HCT116 (cell line): ENCODE results near the gene CRHR1. TPM values are rescaled to one million over a fixed set of nuclear protein-coding genes. Genes with fewer than 3 reads are reported as not detected.

Source experiments
- ATAC-seq: fragments of 200-7000 bp; cut with Tn5 transposase; 2 replicates; pipeline ENCODE4 v1.9.1; 2020; ENCODE audit warnings: mild to moderate bottlenecking, moderate library complexity
- BruUV-seq: library from RNA; stranded (reverse); fragments of 400-500 nt; replicated peaks from 2 replicates; lab custom pipeline; 2021; lab: Mats Ljungman, UMichigan
- CTCF ChIA-PET: fragments of 300-600 bp; sonication (Branson Sonifier 250); formaldehyde crosslinking; loops from one replicate; lab custom pipeline; 2021; ENCODE audit warnings: antibody characterized with exemption; lab: Charles Lee
- POLR2A ChIA-PET: fragments of 300-600, 350-600 bp; sonication (Branson Sonifier 250); formaldehyde crosslinking; loops from one replicate; lab custom pipeline; 2021; ENCODE audit warnings: antibody characterized with exemption; lab: Charles Lee
- RAD21 ChIA-PET, 2 experiments: fragments of 300-600 bp; sonication (Branson Sonifier 250); formaldehyde crosslinking; loops; one replicate each; lab custom pipeline; 2023; ENCODE audit warnings: low total read pairs in 2 of 2; ENCODE audit not compliant: uncharacterized antibody in 2 of 2, unreplicated experiment in 2 of 2, low non-redundant PET in 1 of 2; lab: Charles Lee
- DNase-seq: peaks from one replicate; pipeline ENCODE4 v3.0.0-alpha.2; 2010; ENCODE audit warnings: low read depth, low spot score
- H2AFZ ChIP-seq: fragments of 200-600 bp; shearing (Covaris generic), sonication (generic); 2 replicates; pipeline ENCODE4 v1.6.1; 2017; ENCODE audit warnings: low read depth, mixed run types, mixed read lengths, antibody characterized with exemption, low read length; ENCODE audit not compliant: poor library complexity, severe bottlenecking
- H3K27ac ChIP-seq: 2 replicates; pipeline ENCODE4 v1.5.1; 2012; ENCODE audit warnings: low read depth, low read length
- H3K27me3 ChIP-seq: fragments of 200-600 bp; sonication (generic); 2 replicates; pipeline ENCODE4 v1.6.1; 2016; ENCODE audit warnings: mixed run types, low read length, mixed read lengths; ENCODE audit not compliant: insufficient read depth
- H3K36me3 ChIP-seq, 2 experiments: fragments of 200-500 bp in 1 of 2; fragments of 200-600 bp in 1 of 2; sonication (Bioruptor generic) in 1 of 2; sonication (generic) in 1 of 2; 2 replicates each; pipeline versions ENCODE4 v1.5.1 to v1.6.1; 2014 to 2016; ENCODE audit warnings: low read length in 2 of 2, inconsistent platforms in 1 of 2, mixed read lengths in 1 of 2, mixed run types in 1 of 2; ENCODE audit not compliant: insufficient read depth in 2 of 2, control insufficient read depth in 1 of 2
- H3K4me1 ChIP-seq, 2 experiments: fragments of 200-600 bp in 1 of 2; sonication (generic) in 1 of 2; 2 replicates each; pipeline versions ENCODE4 v1.5.1 to v1.6.1; 2012 to 2017; ENCODE audit warnings: low read length in 2 of 2, inconsistent platforms in 1 of 2, mild to moderate bottlenecking in 1 of 2, mixed read lengths in 1 of 2, mixed run types in 1 of 2, moderate library complexity in 1 of 2; ENCODE audit not compliant: insufficient read depth in 2 of 2, control insufficient read depth in 1 of 2
- H3K4me2 ChIP-seq: fragments of 200-600 bp; sonication (generic); 2 replicates; pipeline ENCODE4 v1.6.1; 2017; ENCODE audit warnings: mixed run types, low read length, mixed read lengths
- H3K4me3 ChIP-seq, 2 experiments: fragments of 200-600 bp in 1 of 2; sonication (generic) in 1 of 2; replicated peaks in 1 of 2; 2 replicates each; pipeline ENCODE4 v1.5.1; 2011 to 2016; ENCODE audit warnings: low read length in 2 of 2, control low read depth in 1 of 2, low read depth in 1 of 2, mild to moderate bottlenecking in 1 of 2, mixed read lengths in 1 of 2, mixed run types in 1 of 2
- H3K79me2 ChIP-seq: fragments of 200-600 bp; sonication (generic); 2 replicates; pipeline ENCODE4 v1.6.1; 2017; ENCODE audit warnings: mild to moderate bottlenecking, mixed run types, low read length, moderate library complexity, mixed read lengths; ENCODE audit not compliant: insufficient read depth
- H3K9ac ChIP-seq: fragments of 200-600 bp; sonication (generic); 2 replicates; pipeline ENCODE4 v1.6.1; 2016; ENCODE audit warnings: low read length, mixed read lengths
- H3K9me2 ChIP-seq: fragments of 200-600 bp; sonication (generic), shearing (Covaris generic); 2 replicates; pipeline ENCODE4 v1.6.1; 2017; ENCODE audit warnings: mixed run types, mild to moderate bottlenecking, moderate library complexity; ENCODE audit not compliant: insufficient read depth
- H3K9me3 ChIP-seq, 2 experiments: fragments of 200-500 bp in 1 of 2; fragments of 200-600 bp in 1 of 2; sonication (Bioruptor generic) in 1 of 2; sonication (generic) in 1 of 2; 2 replicates each; pipeline ENCODE4 v1.6.1; 2014 to 2017; ENCODE audit warnings: low read length in 2 of 2, mixed read lengths in 2 of 2, inconsistent platforms in 1 of 2, low read depth in 1 of 2, mild to moderate bottlenecking in 1 of 2, mixed run types in 1 of 2, moderate library complexity in 1 of 2; ENCODE audit not compliant: control insufficient read depth in 1 of 2, insufficient read depth in 1 of 2
- H4K20me1 ChIP-seq: fragments of 200-600 bp; sonication (generic), shearing (Covaris generic); 2 replicates; pipeline ENCODE4 v1.6.1; 2017; ENCODE audit warnings: mixed run types, mild to moderate bottlenecking, moderate library complexity; ENCODE audit not compliant: insufficient read depth
- ATF3 ChIP-seq: IDR thresholded peaks from 2 replicates; pipeline ENCODE4 v1.6.1; 2012
- CBX3 ChIP-seq: IDR thresholded peaks from 2 replicates; pipeline ENCODE4 v1.6.1; 2012; ENCODE audit warnings: low read depth
- ELF1 ChIP-seq: IDR thresholded peaks from 2 replicates; pipeline ENCODE4 v1.6.1; 2012; ENCODE audit warnings: low read depth, borderline replicate concordance
- JUND ChIP-seq: IDR thresholded peaks from 2 replicates; pipeline ENCODE4 v1.6.1; 2012
- POLR2A ChIP-seq: IDR thresholded peaks from 2 replicates; pipeline ENCODE4 v1.7.0; 2011; ENCODE audit warnings: borderline replicate concordance; ENCODE audit not compliant: insufficient read depth, insufficient read length; ENCODE audit errors: extremely low read depth
- POLR2AphosphoS5 ChIP-seq: IDR thresholded peaks from 2 replicates; pipeline ENCODE4 v1.6.1; 2011; ENCODE audit warnings: mild to moderate bottlenecking, low read depth, low read length, moderate library complexity
- RAD21 ChIP-seq: IDR thresholded peaks from 2 replicates; pipeline ENCODE4 v1.6.1; 2012; ENCODE audit warnings: low read depth, mild to moderate bottlenecking
- SP1 ChIP-seq: IDR thresholded peaks from 2 replicates; pipeline ENCODE4 v1.6.1; 2012; ENCODE audit warnings: low read depth
- TCF7L2 ChIP-seq: IDR thresholded peaks from 2 replicates; pipeline ENCODE4 v1.7.0; 2011; ENCODE audit warnings: borderline replicate concordance, inconsistent platforms; ENCODE audit not compliant: insufficient read depth, insufficient read length; ENCODE audit errors: extremely low read depth
- ZNF274 ChIP-seq: fragments of 200-500 bp; sonication (Bioruptor generic); IDR thresholded peaks from 2 replicates; pipeline ENCODE4 v1.6.1; 2014; ENCODE audit warnings: mild to moderate bottlenecking, low read depth, low read length, inconsistent platforms
- intact Hi-C: fragments of 100-400 bp; cut with micrococcal nuclease; formaldehyde crosslinking; loops from 2 replicates; pipeline ENCODE4 v1.10.0; 2022
- total RNA-seq: library from RNA; stranded (reverse); gene quantifications from one replicate; pipeline ENCODE4 v1.2.1, GENCODE V29; 2021; ENCODE audit not compliant: unreplicated experiment
- TF ChIP-seq, protein P1 (sequence below): IDR thresholded peaks from 2 replicates; pipeline ENCODE4 v1.6.1; 2012
- TF ChIP-seq, protein P2 (sequence below), 3 experiments: fragments of 200-600 bp in 1 of 3; sonication (generic) in 1 of 3; IDR thresholded peaks in 2 of 3; conservative IDR thresholded peaks in 1 of 3; 2 replicates each; pipeline ENCODE4 v1.5.1; 2012 to 2017; ENCODE audit warnings: low read depth in 2 of 3, low read length in 2 of 3, antibody characterized with exemption in 1 of 3, borderline replicate concordance in 1 of 3, control low read depth in 1 of 3, mild to moderate bottlenecking in 1 of 3, mixed read lengths in 1 of 3, mixed run types in 1 of 3, moderate library complexity in 1 of 3; ENCODE audit not compliant: insufficient read depth in 1 of 3
- TF ChIP-seq, protein P3 (sequence below): IDR thresholded peaks from 2 replicates; pipeline ENCODE4 v1.6.1; 2011; ENCODE audit warnings: mild to moderate bottlenecking, low read length, moderate library complexity; ENCODE audit not compliant: insufficient replicate concordance; ENCODE audit errors: extremely low read depth

The CRHR1 gene
- total RNA-seq, 1 experiment from 2014 or later = 0.12 TPM

GRCh38 chr17:45791041-45791582 is 7.0 kb downstream of the CRHR1 start:
- Histone ChIP-seq H3K4me3 (no peak overlapping the region), H3K36me3 (no peaks in the 10 kb centered on the region), H3K27ac (no peak overlapping the region; the same call in 1 of the 2 replicates), H3K27me3 (no peaks in the 10 kb centered on the region; the same call in 1 of the 2 replicates), H3K9ac (no peak overlapping the region), H3K4me2 (peak overlapping the region; percentile 9), H3K4me1 (peaks cover 25 to 29% of the 10 kb centered on the region in 2 experiments), H3K9me3 (no peaks in the 10 kb centered on the region), H4K20me1 (no peaks in the 10 kb centered on the region), H3K9me2 (no peaks in the 10 kb centered on the region), H2AFZ (no peak overlapping the region), H3K79me2 (no peaks in the 10 kb centered on the region)
- no TSS peak for BruUV-seq
- DNase-seq = no peak
- intact Hi-C loops = no loop called here
- RAD21 ChIA-PET = interaction anchor here (1.0 to 1.1 kb wide), 2 partner anchors 69 to 151 kb away, joined by 3 read pairs; no protein-coding TSS in a partner anchor
- CTCF ChIA-PET = no interaction called here
- no peak for ATAC-seq
- TF ChIP-seq SP1 (no peak), JUND (no peak), ZNF274 (no peak), ELF1 (no peak), RAD21 (no peak), POLR2A (no peak), CBX3 (no peak), ATF3 (no peak), TCF7L2 (no peak), POLR2AphosphoS5 (no peak)
- TF ChIP-seq, protein P1, sequence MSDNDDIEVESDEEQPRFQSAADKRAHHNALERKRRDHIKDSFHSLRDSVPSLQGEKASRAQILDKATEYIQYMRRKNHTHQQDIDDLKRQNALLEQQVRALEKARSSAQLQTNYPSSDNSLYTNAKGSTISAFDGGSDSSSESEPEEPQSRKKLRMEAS = no peak
- TF ChIP-seq, protein P2, sequence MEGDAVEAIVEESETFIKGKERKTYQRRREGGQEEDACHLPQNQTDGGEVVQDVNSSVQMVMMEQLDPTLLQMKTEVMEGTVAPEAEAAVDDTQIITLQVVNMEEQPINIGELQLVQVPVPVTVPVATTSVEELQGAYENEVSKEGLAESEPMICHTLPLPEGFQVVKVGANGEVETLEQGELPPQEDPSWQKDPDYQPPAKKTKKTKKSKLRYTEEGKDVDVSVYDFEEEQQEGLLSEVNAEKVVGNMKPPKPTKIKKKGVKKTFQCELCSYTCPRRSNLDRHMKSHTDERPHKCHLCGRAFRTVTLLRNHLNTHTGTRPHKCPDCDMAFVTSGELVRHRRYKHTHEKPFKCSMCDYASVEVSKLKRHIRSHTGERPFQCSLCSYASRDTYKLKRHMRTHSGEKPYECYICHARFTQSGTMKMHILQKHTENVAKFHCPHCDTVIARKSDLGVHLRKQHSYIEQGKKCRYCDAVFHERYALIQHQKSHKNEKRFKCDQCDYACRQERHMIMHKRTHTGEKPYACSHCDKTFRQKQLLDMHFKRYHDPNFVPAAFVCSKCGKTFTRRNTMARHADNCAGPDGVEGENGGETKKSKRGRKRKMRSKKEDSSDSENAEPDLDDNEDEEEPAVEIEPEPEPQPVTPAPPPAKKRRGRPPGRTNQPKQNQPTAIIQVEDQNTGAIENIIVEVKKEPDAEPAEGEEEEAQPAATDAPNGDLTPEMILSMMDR (IDR thresholded peaks at IDR 0.05 in 2 of 3, conservative IDR thresholded peaks at IDR 0.05 in 1 of 3; ENCODE audit: borderline replicate concordance in 1 of 3, insufficient read depth in 1 of 3, low read depth in 2 of 3, low read length in 2 of 3) = no peak
- TF ChIP-seq, protein P3, sequence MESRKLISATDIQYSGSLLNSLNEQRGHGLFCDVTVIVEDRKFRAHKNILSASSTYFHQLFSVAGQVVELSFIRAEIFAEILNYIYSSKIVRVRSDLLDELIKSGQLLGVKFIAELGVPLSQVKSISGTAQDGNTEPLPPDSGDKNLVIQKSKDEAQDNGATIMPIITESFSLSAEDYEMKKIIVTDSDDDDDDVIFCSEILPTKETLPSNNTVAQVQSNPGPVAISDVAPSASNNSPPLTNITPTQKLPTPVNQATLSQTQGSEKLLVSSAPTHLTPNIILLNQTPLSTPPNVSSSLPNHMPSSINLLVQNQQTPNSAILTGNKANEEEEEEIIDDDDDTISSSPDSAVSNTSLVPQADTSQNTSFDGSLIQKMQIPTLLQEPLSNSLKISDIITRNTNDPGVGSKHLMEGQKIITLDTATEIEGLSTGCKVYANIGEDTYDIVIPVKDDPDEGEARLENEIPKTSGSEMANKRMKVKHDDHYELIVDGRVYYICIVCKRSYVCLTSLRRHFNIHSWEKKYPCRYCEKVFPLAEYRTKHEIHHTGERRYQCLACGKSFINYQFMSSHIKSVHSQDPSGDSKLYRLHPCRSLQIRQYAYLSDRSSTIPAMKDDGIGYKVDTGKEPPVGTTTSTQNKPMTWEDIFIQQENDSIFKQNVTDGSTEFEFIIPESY = no peak
- POLR2A ChIA-PET = no interaction called here
